Left lung (tissue), 10 donors: Measurements from ENCODE around the gene LRRC10B. TPM values are rescaled to one million over a fixed set of nuclear protein-coding genes. Genes with fewer than 3 reads are reported as not detected.

Source experiments
- ATAC-seq: fragments of 200-7000 bp; cut with Tn5 transposase; one replicate; pipeline ENCODE4 v1.9.1; 2020; ENCODE audit warnings: moderate library complexity
- DNase-seq, 4 donors: peaks; one replicate each; pipeline ENCODE4 v3.0.0-alpha.2; 2013 to 2020
- H3K27ac ChIP-seq, 2 donors: fragments of 200-600 bp; sonication (generic) in 1 of 2; one replicate each; pipeline versions ENCODE4 v1.5.0 to v1.8.0; 2020 to 2021
- H3K27me3 ChIP-seq, 2 donors: fragments of 200-600 bp; sonication (generic) in 1 of 2; one replicate each; pipeline versions ENCODE4 v1.5.0 to v1.8.0; 2020 to 2021
- H3K36me3 ChIP-seq, 2 donors: fragments of 200-600 bp; sonication (generic) in 1 of 2; one replicate each; pipeline versions ENCODE4 v1.5.0 to v1.8.0; 2020 to 2021
- H3K4me1 ChIP-seq, 2 donors: fragments of 200-600 bp; one replicate each; pipeline ENCODE4 v1.8.0; 2021
- H3K4me3 ChIP-seq, 2 donors: fragments of 200-600 bp; sonication (generic) in 1 of 2; one replicate each; pipeline versions ENCODE4 v1.5.0 to v1.8.0; 2020 to 2021; ENCODE audit warnings: mild to moderate bottlenecking in 1 of 2
- H3K9me3 ChIP-seq, 2 donors: fragments of 200-600 bp; sonication (generic) in 1 of 2; one replicate each; pipeline versions ENCODE4 v1.5.0 to v1.8.0; 2020 to 2021
- CTCF ChIP-seq, 2 donors: fragments of 200-600 bp; sonication (generic) in 1 of 2; IDR thresholded peaks; one replicate each; pipeline versions ENCODE4 v1.5.0 to v1.8.0; 2021; ENCODE audit warnings: antibody characterized with exemption in 2 of 2
- intact Hi-C, 2 donors: fragments of 100-400 bp; cut with DNase I; formaldehyde crosslinking; loops; one replicate each; pipeline versions ENCODE4 v1.11.2 to v1.14.2; 2022
- polyA plus RNA-seq, 6 donors: library from polyadenylated mRNA; unstranded; fragments of 120-200 nt; gene quantifications; one replicate each; pipeline ENCODE4 v1.2.1, GENCODE V29; 2013; ENCODE audit not compliant: insufficient read length in 6 of 6
- total RNA-seq, 2 donors: library from RNA; stranded (reverse); fragmentation: NEBNext Ultra II Directional; extraction: Animal tissue kit (Norgen Biotek cat#: 25700); gene quantifications; one replicate each; pipeline ENCODE4 v1.2.1, GENCODE V29; 2021
- donor health status: DM: no; HTN: yes; CAD: no.
- donor health status: DM: no; HTN: no; CAD: no.

Gene LRRC10B
- total and polyA plus RNA-seq, 8 donors: 0.29 to 5.5 (median 1.9) TPM

- intact Hi-C loops: no loop called here
- peak; percentile 45 for ATAC-seq
- Histone ChIP-seq H3K9me3 (no peaks in the 10 kb centered on the region), H3K36me3 (no peaks in the 10 kb centered on the region), H3K4me1 (peaks cover 5 to 7% of the 10 kb centered on the region in 2 donors), H3K27me3 (no peaks in the 10 kb centered on the region), H3K4me3 (no peak overlapping the region), H3K27ac (no peak overlapping the region)
- TF ChIP-seq CTCF (IDR thresholded peaks at IDR 0.05): no peak
- peak in 1 of 4 donors; percentile 50 for DNase-seq
Measured at GRCh38 chr11:61489833-61490721, 18.5 kb upstream of the LRRC10B start.

- ATAC-seq: no peak
- Histone ChIP-seq H3K36me3 (no peaks in the 10 kb centered on the region), H3K27me3 (no peaks in the 10 kb centered on the region), H3K27ac (no peak overlapping the region), H3K4me1 (peaks cover 5 to 7% of the 10 kb centered on the region in 2 donors), H3K4me3 (no peak overlapping the region), H3K9me3 (no peaks in the 10 kb centered on the region)
- DNase-seq: no peak
- intact Hi-C loops: no loop called here
- no peak for TF ChIP-seq CTCF (IDR thresholded peaks at IDR 0.05)
Measured at GRCh38 chr11:61491736-61492395, 16.7 kb upstream of the LRRC10B start.

- ATAC-seq (no peak), DNase-seq (no peak)
- H3K36me3 ChIP-seq: no peaks in the 10 kb centered on the region
Measured at GRCh38 chr11:61494381-61494961, 14.1 kb upstream of the LRRC10B start.

GRCh38 chr11:61495801-61496601 lies 12.5 kb upstream of the LRRC10B start:
- ATAC-seq (no peak), DNase-seq (peak in 1 of 4 donors; percentile 72)
- H3K9me3 ChIP-seq: no peaks in the 10 kb centered on the region
- H3K36me3 ChIP-seq: no peaks in the 10 kb centered on the region
- no peak overlapping the region for H3K27ac ChIP-seq
- H3K4me3 ChIP-seq: no peak overlapping the region
- no peaks in the 10 kb centered on the region for H3K4me1 ChIP-seq
- no peak for TF ChIP-seq CTCF (IDR thresholded peaks at IDR 0.05)
- H3K27me3 ChIP-seq: no peaks in the 10 kb centered on the region
- intact Hi-C loops: no loop called here

More at GRCh38 chr11:61494381-61494961, 14.1 kb upstream of the LRRC10B start:
- intact Hi-C loops: no loop called here
- Histone ChIP-seq H3K27me3 (no peaks in the 10 kb centered on the region), H3K4me1 (peaks cover 0 to 3% of the 10 kb centered on the region in 2 donors), H3K4me3 (no peak overlapping the region), H3K27ac (no peak overlapping the region), H3K9me3 (no peaks in the 10 kb centered on the region)
- no peak for TF ChIP-seq CTCF (IDR thresholded peaks at IDR 0.05)
